ENCODE measurements around the gene CCR7.

The CCR7 gene

GRCh38 chr17:40515011-40515410, 50.3 kb downstream of the CCR7 start:
- no peaks in the 10 kb centered on the region for H3K36me3 ChIP-seq (ENCODE audit: control insufficient read depth, insufficient read depth, low read length, severe bottlenecking)
- H3K9me3 ChIP-seq (ENCODE audit: control insufficient read depth, low read length) = no peaks in the 10 kb centered on the region
- DNase-seq (ENCODE audit: low read depth) = no peak
- H3K4me3 ChIP-seq (ENCODE audit: low read length) = no peak overlapping the region
- no peak overlapping the region for H3K9ac ChIP-seq (ENCODE audit: low read length)
- H3K4me1 ChIP-seq (ENCODE audit: control insufficient read depth, insufficient read depth, low read length) = peaks cover 16% of the 10 kb centered on the region
- H3K27me3 ChIP-seq (replicated peaks; ENCODE audit: control insufficient read depth, insufficient read depth, low read length) = no peaks in the 10 kb centered on the region

- no peak overlapping the region for H3K9ac ChIP-seq (ENCODE audit: low read length)
- H3K36me3 ChIP-seq (ENCODE audit: control insufficient read depth, insufficient read depth, low read length, severe bottlenecking) = no peaks in the 10 kb centered on the region
- no peak overlapping the region for H3K4me3 ChIP-seq (ENCODE audit: low read length)
- no peaks in the 10 kb centered on the region for H3K27me3 ChIP-seq (replicated peaks; ENCODE audit: control insufficient read depth, insufficient read depth, low read length)
- H3K4me1 ChIP-seq (ENCODE audit: control insufficient read depth, insufficient read depth, low read length) = peaks cover 16% of the 10 kb centered on the region
- no peak for DNase-seq (ENCODE audit: low read depth)
- no peaks in the 10 kb centered on the region for H3K9me3 ChIP-seq (ENCODE audit: control insufficient read depth, low read length)
Observed at GRCh38 chr17:40514013-40514875, 51.0 kb downstream of the CCR7 start.

GRCh38 chr17:40511667-40512220, 53.5 kb downstream of the CCR7 start:
- Histone ChIP-seq H3K4me3 (ENCODE audit: low read length) (no peak overlapping the region), H3K36me3 (ENCODE audit: control insufficient read depth, insufficient read depth, low read length, severe bottlenecking) (no peaks in the 10 kb centered on the region), H3K27me3 (replicated peaks; ENCODE audit: control insufficient read depth, insufficient read depth, low read length) (no peaks in the 10 kb centered on the region), H3K4me1 (ENCODE audit: control insufficient read depth, insufficient read depth, low read length) (peaks cover 20% of the 10 kb centered on the region), H3K9ac (ENCODE audit: low read length) (no peak overlapping the region), H3K9me3 (ENCODE audit: control insufficient read depth, low read length) (no peaks in the 10 kb centered on the region)
- DNase-seq (ENCODE audit: low read depth) = no peak

GRCh38 chr17:40511136-40511535, 54.1 kb downstream of the CCR7 start:
- no peaks in the 10 kb centered on the region for H3K9me3 ChIP-seq (ENCODE audit: control insufficient read depth, low read length)
- DNase-seq (ENCODE audit: low read depth) = no peak
- H3K4me3 ChIP-seq (ENCODE audit: low read length) = no peak overlapping the region
- no peak overlapping the region for H3K9ac ChIP-seq (ENCODE audit: low read length)
- peaks cover 20% of the 10 kb centered on the region for H3K4me1 ChIP-seq (ENCODE audit: control insufficient read depth, insufficient read depth, low read length)
- no peaks in the 10 kb centered on the region for H3K27me3 ChIP-seq (replicated peaks; ENCODE audit: control insufficient read depth, insufficient read depth, low read length)
- H3K36me3 ChIP-seq (ENCODE audit: control insufficient read depth, insufficient read depth, low read length, severe bottlenecking) = no peaks in the 10 kb centered on the region

- Histone ChIP-seq H3K4me3 (ENCODE audit: low read length) (no peak overlapping the region), H3K27me3 (replicated peaks; ENCODE audit: control insufficient read depth, insufficient read depth, low read length) (no peaks in the 10 kb centered on the region), H3K9ac (ENCODE audit: low read length) (no peak overlapping the region), H3K36me3 (ENCODE audit: control insufficient read depth, insufficient read depth, low read length, severe bottlenecking) (no peaks in the 10 kb centered on the region), H3K9me3 (ENCODE audit: control insufficient read depth, low read length) (no peaks in the 10 kb centered on the region), H3K4me1 (ENCODE audit: control insufficient read depth, insufficient read depth, low read length) (peaks cover 20% of the 10 kb centered on the region)
- no peak for DNase-seq (ENCODE audit: low read depth)
Observed at GRCh38 chr17:40510328-40510648, 55.0 kb downstream of the CCR7 start.

- Histone ChIP-seq H3K4me3 (ENCODE audit: low read length) (no peak overlapping the region), H3K27me3 (replicated peaks; ENCODE audit: control insufficient read depth, insufficient read depth, low read length) (no peaks in the 10 kb centered on the region), H3K9me3 (ENCODE audit: control insufficient read depth, low read length) (no peaks in the 10 kb centered on the region), H3K9ac (ENCODE audit: low read length) (no peak overlapping the region), H3K4me1 (ENCODE audit: control insufficient read depth, insufficient read depth, low read length) (peaks cover 20% of the 10 kb centered on the region), H3K36me3 (ENCODE audit: control insufficient read depth, insufficient read depth, low read length, severe bottlenecking) (no peaks in the 10 kb centered on the region)
- no peak for DNase-seq (ENCODE audit: low read depth)
Observed at GRCh38 chr17:40509626-40510327, 55.5 kb downstream of the CCR7 start.

GRCh38 chr17:40506786-40507185, 58.5 kb downstream of the CCR7 start:
- H3K9ac ChIP-seq (ENCODE audit: low read length) = no peak overlapping the region
- H3K27me3 ChIP-seq (replicated peaks; ENCODE audit: control insufficient read depth, insufficient read depth, low read length) = no peaks in the 10 kb centered on the region
- no peaks in the 10 kb centered on the region for H3K36me3 ChIP-seq (ENCODE audit: control insufficient read depth, insufficient read depth, low read length, severe bottlenecking)
- H3K4me1 ChIP-seq (ENCODE audit: control insufficient read depth, insufficient read depth, low read length) = peaks cover 15% of the 10 kb centered on the region
- no peak overlapping the region for H3K4me3 ChIP-seq (ENCODE audit: low read length)
- no peak for DNase-seq (ENCODE audit: low read depth)
- H3K9me3 ChIP-seq (ENCODE audit: control insufficient read depth, low read length) = peaks cover 4% of the 10 kb centered on the region
